Lung microvascular endothelial cell (primary cell): ENCODE results near the gene MYCBP2. TPM values are rescaled to one million over a fixed set of nuclear protein-coding genes. Genes with fewer than 3 reads are reported as not detected.

ENCODE experiments used
- DNase-seq, 2 donors: peaks; one replicate each; pipeline versions ENCODE4 v3.0.0 to v3.0.0-alpha.2; 2010; ENCODE audit warnings: low read depth in 2 of 2
- total RNA-seq: library from RNA; depleted of rRNA; stranded (reverse); fragments of >200 nt; gene quantifications from 2 replicates; pipeline ENCODE4 v1.2.1, GENCODE V29; 2014

The MYCBP2 gene
- total RNA-seq, 1 donor from 2014 or later: 120 TPM

- DNase-seq: peak in 1 of 2 donors; percentile 14
Measured at GRCh38 chr13:77337159-77337558, 10.3 kb upstream of the MYCBP2 start.

- DNase-seq: no peak
Measured at GRCh38 chr13:77335543-77335942, 8.6 kb upstream of the MYCBP2 start.

- DNase-seq: no peak
Measured at GRCh38 chr13:77333594-77333993, 6.7 kb upstream of the MYCBP2 start.

GRCh38 chr13:77331421-77331820 is 4.5 kb upstream of the MYCBP2 start:
- DNase-seq: no peak

- DNase-seq: peak in 1 of 2 donors; percentile 17
Measured at GRCh38 chr13:77329911-77330584, 3.2 kb upstream of the MYCBP2 start.

- peak; percentile 95 to 96 for DNase-seq
Measured at GRCh38 chr13:77329133-77329910, 2.4 kb upstream of the MYCBP2 start.

- no peak for DNase-seq
Measured at GRCh38 chr13:77328819-77329132, 1.9 kb upstream of the MYCBP2 start.

- peak; percentile 39 to 56 for DNase-seq
Measured at GRCh38 chr13:77325371-77325980, 1.4 kb downstream of the MYCBP2 start.

- DNase-seq: no peak
Measured at GRCh38 chr13:77323858-77324257, 3.0 kb downstream of the MYCBP2 start.

- no peak for DNase-seq
Measured at GRCh38 chr13:77319536-77319935, 7.4 kb downstream of the MYCBP2 start.

- no peak for DNase-seq
Measured at GRCh38 chr13:77318741-77319140, 8.2 kb downstream of the MYCBP2 start.

GRCh38 chr13:77316430-77316829 is 10.5 kb downstream of the MYCBP2 start:
- peak; percentile 90 for DNase-seq

GRCh38 chr13:77315509-77315908 is 11.4 kb downstream of the MYCBP2 start:
- peak in 1 of 2 donors; percentile 33 for DNase-seq

- DNase-seq: no peak
Measured at GRCh38 chr13:77313923-77314322, 13.0 kb downstream of the MYCBP2 start.

- no peak for DNase-seq
Measured at GRCh38 chr13:77312311-77312710, 14.6 kb downstream of the MYCBP2 start.

- DNase-seq: peak; percentile 40 to 80
Measured at GRCh38 chr13:77310579-77311279, 16.2 kb downstream of the MYCBP2 start.

GRCh38 chr13:77310161-77310560 is 16.7 kb downstream of the MYCBP2 start:
- DNase-seq: peak; percentile 27 to 80

- no peak for DNase-seq
Measured at GRCh38 chr13:77309254-77309653, 17.6 kb downstream of the MYCBP2 start.

GRCh38 chr13:77306458-77306857 is 20.4 kb downstream of the MYCBP2 start:
- no peak for DNase-seq

- peak; percentile 83 to 86 for DNase-seq
Measured at GRCh38 chr13:77305266-77305665, 21.6 kb downstream of the MYCBP2 start.

GRCh38 chr13:77300176-77301037 is 26.5 kb downstream of the MYCBP2 start:
- DNase-seq: peak; percentile 53
